Ishikawa (cell line): Measurements from ENCODE around the gene CAMK2A.

ENCODE experiments used
- CEBPB ChIP-seq: IDR thresholded peaks from 2 replicates; pipeline ENCODE4 v1.6.1; 2012
- CREB1 ChIP-seq: IDR thresholded peaks from 2 replicates; pipeline ENCODE4 v1.6.1; 2012; ENCODE audit warnings: low read depth
- EGR1 ChIP-seq: IDR thresholded peaks from 2 replicates; pipeline ENCODE4 v1.6.1; 2012
- EP300 ChIP-seq: IDR thresholded peaks from 2 replicates; pipeline ENCODE4 v1.6.1; 2012; ENCODE audit warnings: borderline replicate concordance
- FOXM1 ChIP-seq: IDR thresholded peaks from 2 replicates; pipeline ENCODE4 v1.6.1; 2012; ENCODE audit warnings: low read depth, borderline replicate concordance
- MAX ChIP-seq: IDR thresholded peaks from 2 replicates; pipeline ENCODE4 v1.6.1; 2012
- NFIC ChIP-seq: IDR thresholded peaks from 2 replicates; pipeline ENCODE4 v1.6.1; 2012
- RAD21 ChIP-seq: IDR thresholded peaks from 2 replicates; pipeline ENCODE4 v1.6.1; 2012; ENCODE audit warnings: low read depth
- TAF1 ChIP-seq: IDR thresholded peaks from 2 replicates; pipeline ENCODE4 v1.6.1; 2012; ENCODE audit warnings: low read depth, mild to moderate bottlenecking
- TCF12 ChIP-seq: IDR thresholded peaks from 2 replicates; pipeline ENCODE4 v1.6.1; 2012; ENCODE audit warnings: low read depth
- TEAD4 ChIP-seq: IDR thresholded peaks from 2 replicates; pipeline ENCODE4 v1.6.1; 2012
- YY1 ChIP-seq: IDR thresholded peaks from 2 replicates; pipeline ENCODE4 v1.6.1; 2012; ENCODE audit warnings: low read depth
- ZBTB7A ChIP-seq: IDR thresholded peaks from 2 replicates; pipeline ENCODE4 v1.6.1; 2012; ENCODE audit warnings: low read depth
- TF ChIP-seq, protein P1 (sequence below): IDR thresholded peaks from 2 replicates; pipeline ENCODE4 v1.6.1; 2012
- TF ChIP-seq, protein P2 (sequence below): IDR thresholded peaks from 2 replicates; pipeline ENCODE4 v1.6.1; 2012; ENCODE audit warnings: low read depth, mild to moderate bottlenecking

The CAMK2A gene

DNA sequence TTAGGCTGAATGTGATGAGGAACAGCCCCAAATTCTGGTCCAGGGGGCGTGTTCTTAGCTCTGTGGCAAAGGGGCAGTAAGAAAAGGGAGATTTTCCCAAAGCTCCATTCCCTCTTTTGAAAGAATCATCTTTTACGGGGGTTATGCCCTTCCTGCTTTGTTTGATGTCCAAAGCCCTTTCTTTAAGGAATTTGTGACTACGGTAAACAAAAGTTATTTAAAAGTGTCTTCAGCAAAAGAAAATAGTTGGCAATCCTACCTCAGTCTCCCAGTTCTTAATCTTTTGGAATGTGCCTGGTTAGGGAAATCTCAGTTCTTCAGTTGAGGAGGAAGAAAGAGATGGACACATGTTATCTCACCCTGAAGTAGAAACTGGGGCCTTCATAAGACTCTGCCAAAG is 37.6 kb upstream of the CAMK2A start:
- TF ChIP-seq ZBTB7A (no peak), MAX (no peak), TEAD4 (no peak)

- TF ChIP-seq CEBPB (no peak), YY1 (no peak), FOXM1 (no peak), EP300 (no peak), MAX (no peak), CREB1 (no peak), TEAD4 (no peak), RAD21 (no peak), NFIC (no peak), TCF12 (no peak), TAF1 (no peak), ZBTB7A (no peak), EGR1 (no peak)
- TF ChIP-seq, protein P1, sequence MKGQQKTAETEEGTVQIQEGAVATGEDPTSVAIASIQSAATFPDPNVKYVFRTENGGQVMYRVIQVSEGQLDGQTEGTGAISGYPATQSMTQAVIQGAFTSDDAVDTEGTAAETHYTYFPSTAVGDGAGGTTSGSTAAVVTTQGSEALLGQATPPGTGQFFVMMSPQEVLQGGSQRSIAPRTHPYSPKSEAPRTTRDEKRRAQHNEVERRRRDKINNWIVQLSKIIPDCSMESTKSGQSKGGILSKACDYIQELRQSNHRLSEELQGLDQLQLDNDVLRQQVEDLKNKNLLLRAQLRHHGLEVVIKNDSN, result no peak
- TF ChIP-seq, protein P2, sequence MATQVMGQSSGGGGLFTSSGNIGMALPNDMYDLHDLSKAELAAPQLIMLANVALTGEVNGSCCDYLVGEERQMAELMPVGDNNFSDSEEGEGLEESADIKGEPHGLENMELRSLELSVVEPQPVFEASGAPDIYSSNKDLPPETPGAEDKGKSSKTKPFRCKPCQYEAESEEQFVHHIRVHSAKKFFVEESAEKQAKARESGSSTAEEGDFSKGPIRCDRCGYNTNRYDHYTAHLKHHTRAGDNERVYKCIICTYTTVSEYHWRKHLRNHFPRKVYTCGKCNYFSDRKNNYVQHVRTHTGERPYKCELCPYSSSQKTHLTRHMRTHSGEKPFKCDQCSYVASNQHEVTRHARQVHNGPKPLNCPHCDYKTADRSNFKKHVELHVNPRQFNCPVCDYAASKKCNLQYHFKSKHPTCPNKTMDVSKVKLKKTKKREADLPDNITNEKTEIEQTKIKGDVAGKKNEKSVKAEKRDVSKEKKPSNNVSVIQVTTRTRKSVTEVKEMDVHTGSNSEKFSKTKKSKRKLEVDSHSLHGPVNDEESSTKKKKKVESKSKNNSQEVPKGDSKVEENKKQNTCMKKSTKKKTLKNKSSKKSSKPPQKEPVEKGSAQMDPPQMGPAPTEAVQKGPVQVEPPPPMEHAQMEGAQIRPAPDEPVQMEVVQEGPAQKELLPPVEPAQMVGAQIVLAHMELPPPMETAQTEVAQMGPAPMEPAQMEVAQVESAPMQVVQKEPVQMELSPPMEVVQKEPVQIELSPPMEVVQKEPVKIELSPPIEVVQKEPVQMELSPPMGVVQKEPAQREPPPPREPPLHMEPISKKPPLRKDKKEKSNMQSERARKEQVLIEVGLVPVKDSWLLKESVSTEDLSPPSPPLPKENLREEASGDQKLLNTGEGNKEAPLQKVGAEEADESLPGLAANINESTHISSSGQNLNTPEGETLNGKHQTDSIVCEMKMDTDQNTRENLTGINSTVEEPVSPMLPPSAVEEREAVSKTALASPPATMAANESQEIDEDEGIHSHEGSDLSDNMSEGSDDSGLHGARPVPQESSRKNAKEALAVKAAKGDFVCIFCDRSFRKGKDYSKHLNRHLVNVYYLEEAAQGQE, result no peak
Observed at GRCh38 chr5:150326707-150327106, 37.1 kb upstream of the CAMK2A start.

DNA sequence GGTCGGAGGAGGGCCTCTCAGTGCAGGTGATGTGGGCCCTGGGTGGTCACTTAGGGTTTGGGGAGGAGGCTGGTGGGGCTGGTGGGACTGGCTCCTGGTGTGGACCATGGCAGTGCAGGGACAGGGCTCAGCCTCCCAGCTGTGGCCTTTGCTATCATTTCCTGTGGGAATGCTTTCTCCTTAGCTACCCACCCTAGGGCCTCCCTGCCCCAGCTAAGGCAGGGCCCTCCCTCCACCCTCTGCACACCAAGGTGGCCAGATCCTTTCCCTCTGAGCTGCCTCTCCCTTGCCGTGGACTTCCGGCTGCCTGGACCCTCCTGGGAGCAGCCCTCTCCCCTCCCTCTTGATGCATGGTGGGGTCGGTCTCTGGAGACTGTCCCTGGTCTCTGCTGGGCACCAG is 35.9 kb upstream of the CAMK2A start:
- TF ChIP-seq, protein P2, result no peak
- TF ChIP-seq EGR1 (no peak), ZBTB7A (no peak), MAX (no peak), EP300 (no peak), CEBPB (no peak), TAF1 (no peak), YY1 (no peak), TCF12 (no peak), TEAD4 (no peak), RAD21 (no peak)

GRCh38 chr5:150323819-150324218 is 34.2 kb upstream of the CAMK2A start:
- TF ChIP-seq NFIC, result no peak
- TF ChIP-seq EGR1, result no peak
- TF ChIP-seq FOXM1, result no peak
- TF ChIP-seq YY1, result no peak
- no peak for TF ChIP-seq EP300
- TF ChIP-seq ZBTB7A, result no peak
- TF ChIP-seq, protein P2, result no peak
- TF ChIP-seq TCF12, result no peak
- TF ChIP-seq CEBPB, result no peak
- TF ChIP-seq TAF1, result no peak
- no peak for TF ChIP-seq MAX

DNA sequence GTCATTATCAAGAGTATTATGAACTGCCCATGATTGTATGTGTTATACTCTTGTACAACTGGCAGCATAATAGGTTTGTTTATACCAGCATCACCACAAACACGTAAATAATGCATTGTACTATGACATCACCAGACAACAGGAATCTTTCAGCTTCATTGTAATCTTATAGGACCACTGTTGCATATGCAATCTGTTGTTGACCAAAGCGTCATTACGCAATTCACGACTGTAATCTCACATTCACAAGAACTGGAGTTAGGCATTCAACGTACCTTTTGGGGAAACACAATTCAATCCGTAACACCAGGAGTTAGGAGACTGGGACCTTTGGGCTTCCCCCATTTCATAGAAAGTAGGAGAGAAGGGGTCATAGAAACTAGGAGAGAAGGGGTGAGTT is 33.5 kb upstream of the CAMK2A start:
- TF ChIP-seq ZBTB7A (no peak), CEBPB (peak; percentile 66)
